GM23338 (cell line): Measurements from ENCODE around the gene SLC7A4. TPM values are rescaled to one million over a fixed set of nuclear protein-coding genes. Genes with fewer than 3 reads are reported as not detected.

ENCODE experiments used
- ATAC-seq: fragments of 200-7000 bp; cut with Tn5 transposase; 3 replicates; pipeline ENCODE4 v1.9.1; 2020
- DNase-seq: peaks from one replicate; pipeline ENCODE4 v3.0.0-alpha.2; 2015; ENCODE audit warnings: low spot score
- H2AFZ ChIP-seq: fragments of 200-600 bp; sonication (generic); 2 replicates; pipeline ENCODE4 v1.8.0; 2016; ENCODE audit warnings: antibody characterized with exemption, mild to moderate bottlenecking, moderate library complexity
- H3F3A ChIP-seq: fragments of 200-600 bp; sonication (generic); replicated peaks from 2 replicates; pipeline ENCODE4 v1.8.0; 2017; ENCODE audit warnings: antibody characterized with exemption, mixed run types, low read depth
- H3K27ac ChIP-seq: fragments of 200-600 bp; sonication (generic); 2 replicates; pipeline ENCODE4 v1.6.1; 2016; ENCODE audit warnings: low read depth
- H3K27me3 ChIP-seq: fragments of 200-600 bp; sonication (generic); 2 replicates; pipeline ENCODE4 v1.8.0; 2016; ENCODE audit warnings: mild to moderate bottlenecking, mixed run types, moderate library complexity; ENCODE audit not compliant: insufficient read depth
- H3K36me3 ChIP-seq: fragments of 200-600 bp; sonication (generic); 2 replicates; pipeline ENCODE4 v1.8.0; 2016; ENCODE audit warnings: mild to moderate bottlenecking; ENCODE audit not compliant: insufficient read depth
- H3K4me1 ChIP-seq: fragments of 200-600 bp; sonication (generic); 2 replicates; pipeline ENCODE4 v1.8.0; 2016; ENCODE audit warnings: mild to moderate bottlenecking, moderate library complexity; ENCODE audit not compliant: insufficient read depth
- H3K4me2 ChIP-seq: fragments of 200-600 bp; sonication (generic); 2 replicates; pipeline ENCODE4 v1.7.1; 2017; ENCODE audit warnings: mixed run types
- H3K4me3 ChIP-seq: fragments of 200-600 bp; sonication (generic); 2 replicates; pipeline ENCODE4 v1.6.1; 2016; ENCODE audit warnings: mixed run types
- H3K79me2 ChIP-seq: fragments of 200-600 bp; sonication (generic); replicated peaks from 2 replicates; pipeline ENCODE4 v1.8.0; 2017; ENCODE audit warnings: mild to moderate bottlenecking; ENCODE audit not compliant: insufficient read depth
- H3K9me2 ChIP-seq: fragments of 200-600 bp; sonication (generic); 2 replicates; pipeline ENCODE4 v1.8.0; 2017; ENCODE audit not compliant: insufficient read depth
- H4K20me1 ChIP-seq: fragments of 200-600 bp; sonication (generic); replicated peaks from 2 replicates; pipeline ENCODE4 v1.8.0; 2017; ENCODE audit warnings: mild to moderate bottlenecking; ENCODE audit not compliant: insufficient read depth
- H3K27ac Mint-ChIP-seq: 2 replicates; pipeline ENCODE4 v1.8.0; 2020; ENCODE audit warnings: inconsistent platforms, mild to moderate bottlenecking, moderate library complexity, mixed read lengths
- H3K27me3 Mint-ChIP-seq: 3 replicates; pipeline ENCODE4 v1.8.0; 2022; ENCODE audit warnings: low read depth, mild to moderate bottlenecking, moderate library complexity, mixed read lengths, inconsistent platforms; ENCODE audit not compliant: insufficient read depth, poor library complexity
- H3K36me3 Mint-ChIP-seq: 3 replicates; pipeline ENCODE4 v1.8.0; 2021; ENCODE audit warnings: low read depth, mild to moderate bottlenecking, inconsistent platforms, moderate library complexity, mixed read lengths
- H3K4me1 Mint-ChIP-seq: 3 replicates; pipeline ENCODE4 v1.8.0; 2020; ENCODE audit warnings: mild to moderate bottlenecking, inconsistent platforms, mixed read lengths
- H3K4me3 Mint-ChIP-seq: 3 replicates; pipeline ENCODE4 v1.8.0; 2021; ENCODE audit warnings: moderate library complexity, mild to moderate bottlenecking, inconsistent platforms, mixed read lengths
- H3K9me3 Mint-ChIP-seq: 3 replicates; pipeline ENCODE4 v1.8.0; 2020; ENCODE audit warnings: moderate library complexity, mild to moderate bottlenecking, inconsistent platforms, mixed read lengths
- CTCF ChIP-seq, 2 experiments: fragments of 200-600 bp in 1 of 2; sonication (generic) in 1 of 2; conservative IDR thresholded peaks; 2 replicates each; pipeline versions ENCODE4 v1.5.1 to v1.6.1; 2016 to 2017; ENCODE audit warnings: antibody characterized with exemption in 2 of 2, low read depth in 2 of 2, mild to moderate bottlenecking in 2 of 2, moderate library complexity in 1 of 2
- EZH2 ChIP-seq: fragments of 200-600 bp; sonication (generic); IDR thresholded peaks from one replicate; pipeline ENCODE4 v1.8.0; 2017; ENCODE audit warnings: antibody characterized with exemption, mild to moderate bottlenecking, low read depth; ENCODE audit not compliant: unreplicated experiment
- JUNB ChIP-seq: IDR thresholded peaks from one replicate; pipeline ENCODE4 v1.6.1; 2016; ENCODE audit warnings: antibody characterized with exemption; ENCODE audit not compliant: unreplicated experiment
- NANOG ChIP-seq: IDR thresholded peaks from 2 replicates; pipeline ENCODE4 v1.6.1; 2016; ENCODE audit warnings: antibody characterized with exemption, borderline replicate concordance
- POLR2AphosphoS5 ChIP-seq: IDR thresholded peaks from 2 replicates; pipeline ENCODE4 v1.6.1; 2016; ENCODE audit warnings: antibody characterized with exemption, low read depth
- ZNF114 ChIP-seq: fragments of 250-450 bp; sonication (Bioruptor Pico); IDR thresholded peaks from 2 replicates; pipeline ENCODE4 v1.5.0; 2020; ENCODE audit warnings: mild to moderate bottlenecking, moderate library complexity
- polyA plus RNA-seq: library from polyadenylated mRNA; unstranded; fragments of >200 nt; fragmentation: Nextera tagmentation; extraction: Ambion mirVana; gene quantifications from 2 replicates; pipeline ENCODE4 v1.2.1, GENCODE V29; 2016
- total RNA-seq: library from RNA; depleted of rRNA; stranded (reverse); fragments of >200 nt; shearing (Covaris generic); gene quantifications from 2 replicates; pipeline ENCODE4 v1.2.3, GENCODE V29; 2014
- TF ChIP-seq, protein P1 (sequence below): IDR thresholded peaks from 2 replicates; pipeline ENCODE4 v1.6.1; 2016; ENCODE audit warnings: antibody characterized with exemption

Gene SLC7A4
- total and polyA plus RNA-seq, 2 experiments from 2014 or later, result 0.07 to 0.44 TPM

DNA sequence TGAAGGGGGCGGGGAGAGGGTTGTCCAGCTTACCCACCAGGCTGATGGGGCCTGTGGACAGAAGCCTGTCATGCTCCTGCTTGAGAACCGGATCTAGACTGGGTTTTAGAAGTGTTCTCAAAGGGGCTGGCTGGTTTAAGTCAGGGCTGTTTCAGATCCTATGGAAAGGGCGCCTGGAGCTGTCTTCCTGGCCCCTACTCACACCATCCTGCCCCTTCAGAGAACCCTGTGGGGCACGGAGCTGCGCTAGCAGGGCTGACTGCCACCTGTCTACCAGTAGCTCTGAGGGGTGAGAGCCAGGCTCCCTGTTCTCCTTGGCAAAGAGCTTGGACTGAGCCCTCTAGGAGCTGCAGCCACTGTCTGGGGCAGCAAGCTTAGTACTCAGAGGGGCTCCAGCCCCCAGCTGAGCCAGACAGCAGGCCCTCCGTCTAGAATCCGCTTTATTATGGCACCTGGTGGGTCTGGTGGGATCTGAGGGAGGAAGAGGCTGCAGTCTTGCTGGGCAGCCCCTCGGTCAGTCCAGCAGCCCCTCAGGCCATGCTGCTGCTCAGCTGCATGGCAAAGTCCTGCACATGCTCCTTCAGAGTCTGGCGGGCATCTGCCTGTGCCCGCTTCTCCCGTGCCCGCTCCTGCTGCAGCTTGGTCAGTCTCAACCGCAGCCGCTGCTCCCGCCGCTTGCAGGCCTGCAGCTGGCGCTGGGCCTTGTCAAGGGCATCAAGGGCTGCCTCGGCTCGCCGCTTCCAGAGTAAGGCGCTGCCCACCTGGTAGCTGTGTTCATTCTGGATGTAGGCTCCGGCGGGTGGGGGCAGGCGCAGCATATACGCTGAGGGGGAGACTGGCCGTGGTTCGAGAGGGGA, 32.8 kb downstream of the SLC7A4 start:
- Histone ChIP-seq H2AFZ (no peak overlapping the region), H3K36me3 (no peaks in the 10 kb centered on the region), H3K9me2 (no peaks in the 10 kb centered on the region), H3K27ac (no peak overlapping the region), H3F3A (peaks cover 10% of the 10 kb centered on the region; the same call in 1 of the 2 replicates), H3K4me1 (peaks cover 9% of the 10 kb centered on the region), H3K27me3 (no peaks in the 10 kb centered on the region), H3K4me2 (no peak overlapping the region), H3K79me2 (0 out of 2 replicates have a peak, but pooled peaks cover 4% of the 10 kb centered on the region), H4K20me1 (no peaks in the 10 kb centered on the region), H3K4me3 (no peak overlapping the region)
- Mint-ChIP-seq H3K36me3 (peaks cover 22% of the 10 kb centered on the region; the same call in 1 of the 3 replicates), H3K27ac (no peak overlapping the region), H3K4me3 (peak overlapping the region; percentile 91; the same call in 1 of the 3 replicates), H3K4me1 (peaks cover 8% of the 10 kb centered on the region; the same call in 2 of the 3 replicates), H3K27me3 (peaks cover 14% of the 10 kb centered on the region), H3K9me3 (no peaks in the 10 kb centered on the region)
- ATAC-seq (no peak), DNase-seq (no peak)
- TF ChIP-seq POLR2AphosphoS5, result no peak
- TF ChIP-seq CTCF (conservative IDR thresholded peaks at IDR 0.05; ENCODE audit: low read depth in 2 of 2), result no peak
- TF ChIP-seq, protein P1, sequence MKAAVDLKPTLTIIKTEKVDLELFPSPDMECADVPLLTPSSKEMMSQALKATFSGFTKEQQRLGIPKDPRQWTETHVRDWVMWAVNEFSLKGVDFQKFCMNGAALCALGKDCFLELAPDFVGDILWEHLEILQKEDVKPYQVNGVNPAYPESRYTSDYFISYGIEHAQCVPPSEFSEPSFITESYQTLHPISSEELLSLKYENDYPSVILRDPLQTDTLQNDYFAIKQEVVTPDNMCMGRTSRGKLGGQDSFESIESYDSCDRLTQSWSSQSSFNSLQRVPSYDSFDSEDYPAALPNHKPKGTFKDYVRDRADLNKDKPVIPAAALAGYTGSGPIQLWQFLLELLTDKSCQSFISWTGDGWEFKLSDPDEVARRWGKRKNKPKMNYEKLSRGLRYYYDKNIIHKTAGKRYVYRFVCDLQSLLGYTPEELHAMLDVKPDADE, result no peak
- TF ChIP-seq ZNF114 (CRISPR knock-in tag), result no peak
- no peak for TF ChIP-seq EZH2
- TF ChIP-seq JUNB, result no peak

DNA sequence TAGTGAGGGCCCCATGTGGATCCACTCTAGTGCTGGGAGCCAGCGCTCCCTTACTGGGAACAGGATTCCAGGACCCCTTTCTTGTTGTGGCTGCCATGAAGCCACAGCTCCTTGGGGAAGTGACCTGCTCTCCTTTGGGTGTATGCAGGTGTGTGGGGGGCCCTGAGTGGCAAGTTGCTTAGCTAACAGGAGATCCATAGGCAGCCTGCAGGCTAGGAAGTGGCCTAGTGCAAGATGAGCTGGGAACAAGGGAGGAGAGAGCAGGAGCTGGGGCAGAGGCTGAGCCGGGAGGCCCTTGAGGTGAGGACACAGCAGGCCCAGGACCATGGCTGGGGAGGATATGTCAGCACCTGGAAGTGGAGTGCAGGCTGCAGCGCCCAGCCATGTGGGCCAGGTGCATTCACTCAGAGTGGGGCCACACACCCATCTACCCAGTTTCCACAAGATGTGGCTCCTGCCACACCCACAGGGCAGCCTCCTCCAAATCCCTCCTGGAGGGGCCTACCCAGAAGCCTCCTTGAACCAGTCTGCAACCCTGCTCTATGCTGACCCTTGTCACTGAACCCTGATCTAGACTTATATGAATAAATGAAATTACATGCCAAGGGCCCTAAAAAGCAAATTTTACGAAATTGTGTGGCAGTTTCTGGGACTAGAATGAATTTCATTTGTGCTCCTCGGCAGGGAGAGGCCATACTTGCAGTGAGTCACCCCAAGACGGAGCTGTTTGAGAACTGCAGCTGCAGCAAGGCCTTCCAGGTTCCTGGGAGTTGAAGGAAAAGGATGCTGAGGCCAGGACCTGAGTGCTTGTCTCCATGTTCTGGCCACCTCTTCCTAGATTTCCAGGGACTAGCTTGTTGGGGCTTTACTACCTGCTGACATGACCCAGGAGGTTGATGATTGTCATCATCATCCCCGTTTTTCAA, 33.7 kb downstream of the SLC7A4 start:
- Histone ChIP-seq H3K9me2 (no peaks in the 10 kb centered on the region), H3K36me3 (no peaks in the 10 kb centered on the region), H3F3A (peaks cover 10% of the 10 kb centered on the region; the same call in 1 of the 2 replicates), H4K20me1 (no peaks in the 10 kb centered on the region), H2AFZ (no peak overlapping the region), H3K79me2 (0 out of 2 replicates have a peak, but pooled peaks cover 4% of the 10 kb centered on the region), H3K4me3 (no peak overlapping the region), H3K27ac (no peak overlapping the region), H3K4me2 (no peak overlapping the region), H3K27me3 (no peaks in the 10 kb centered on the region), H3K4me1 (peaks cover 9% of the 10 kb centered on the region)
- no peak for ATAC-seq
- H3K27ac Mint-ChIP-seq, result no peak overlapping the region
- no peak overlapping the region for H3K4me3 Mint-ChIP-seq
- peaks cover 8% of the 10 kb centered on the region; the same call in 2 of the 3 replicates for H3K4me1 Mint-ChIP-seq
- peaks cover 22% of the 10 kb centered on the region; the same call in 1 of the 3 replicates for H3K36me3 Mint-ChIP-seq
- peaks cover 14% of the 10 kb centered on the region for H3K27me3 Mint-ChIP-seq
- TF ChIP-seq NANOG (no peak), POLR2AphosphoS5 (peak; percentile 10; the same call in 1 of the 2 replicates)
- H3K9me3 Mint-ChIP-seq, result no peaks in the 10 kb centered on the region
- no peak for DNase-seq
